ENCODE results near the gene ORMDL3.

- TF ChIP-seq CTCF (IDR thresholded peaks at IDR 0.05; ENCODE audit: low read depth, low read length) (no peak), EZH2phosphoT487 (IDR thresholded peaks at IDR 0.05; ENCODE audit: low read depth) (no peak)
These were observed 36.4 kb upstream of the ORMDL3 start for GRCh38 chr17:39963829-39964228.

Data from OCI-LY3 (cell line).